ENCODE data around the gene C2CD4C.

- TF ChIP-seq CTCF (IDR thresholded peaks at IDR 0.05) (no peak), POLR2A (IDR thresholded peaks at IDR 0.05) (no peak)
These were observed 10.2 kb downstream of the C2CD4C start for GRCh38 chr19:398719-399118.
